K562 (cell line): ENCODE results near the gene SUPT3H. TPM values are rescaled to one million over a fixed set of nuclear protein-coding genes. Genes with fewer than 3 reads are reported as not detected.
A peak's percentile ranks its signal among the peaks of the same experiment; 100 is the strongest.

Experiments
- ARID1B ChIP-seq: fragments of 450-650 bp; IDR thresholded peaks from 2 replicates; pipeline ENCODE4 v1.6.1; 2016; ENCODE audit warnings: antibody characterized with exemption, mild to moderate bottlenecking, inconsistent platforms
- ATF7 ChIP-seq: fragments of 450-650 bp; IDR thresholded peaks from 2 replicates; pipeline ENCODE4 v1.7.1; 2014; ENCODE audit warnings: mild to moderate bottlenecking, moderate library complexity
- BRF1 ChIP-seq: IDR thresholded peaks from 3 replicates; pipeline ENCODE4 v1.6.1; 2011; ENCODE audit warnings: borderline replicate concordance, mild to moderate bottlenecking; ENCODE audit not compliant: insufficient read length; ENCODE audit errors: extremely low read depth
- CREB1 ChIP-seq, 2 experiments: sonication (generic) in 1 of 2; formaldehyde crosslinking in 1 of 2; IDR thresholded peaks; 2 replicates each; pipeline versions ENCODE4 v1.6.1 to v1.8.0; 2012 to 2022; ENCODE audit warnings: inconsistent platforms in 1 of 2, mild to moderate bottlenecking in 1 of 2, missing genetic modification reagents in 1 of 2, moderate library complexity in 1 of 2
- FOXA3 ChIP-seq, 2 experiments: fragments of 450-650 bp in 1 of 2; sonication (generic) in 1 of 2; formaldehyde crosslinking; IDR thresholded peaks in 1 of 2; conservative IDR thresholded peaks in 1 of 2; 2 replicates each; pipeline versions ENCODE4 v1.4.0 to v1.8.0; 2020 to 2022; ENCODE audit warnings: mild to moderate bottlenecking in 2 of 2, missing genetic modification reagents in 1 of 2
- GABPB2 ChIP-seq: fragments of 250-450 bp; sonication (Bioruptor Pico); conservative IDR thresholded peaks from 2 replicates; pipeline ENCODE4 v1.5.1; 2021; ENCODE audit warnings: mild to moderate bottlenecking
- KLF6 ChIP-seq: fragments of 250-450 bp; sonication (Bioruptor Pico); IDR thresholded peaks from 2 replicates; pipeline ENCODE4 v1.4.0; 2020; ENCODE audit warnings: mild to moderate bottlenecking, moderate library complexity, borderline replicate concordance
- RBFOX2 ChIP-seq: fragments of 200-400 bp; formaldehyde crosslinking; IDR thresholded peaks from 2 replicates; pipeline ENCODE4 v1.6.1; 2017; ENCODE audit warnings: low read depth, mild to moderate bottlenecking, low read length, moderate library complexity
- RFX1 ChIP-seq: fragments of 450-650 bp; IDR thresholded peaks from 2 replicates; pipeline ENCODE4 v1.6.1; 2016; ENCODE audit warnings: mild to moderate bottlenecking, moderate library complexity
- SMARCC2 ChIP-seq: fragments of 450-650 bp; IDR thresholded peaks from 2 replicates; pipeline ENCODE4 v1.6.1; 2017; ENCODE audit warnings: antibody characterized with exemption, moderate library complexity, mild to moderate bottlenecking, low read depth
- SNIP1 ChIP-seq: fragments of 450-650 bp; IDR thresholded peaks from 2 replicates; pipeline ENCODE4 v1.7.1; 2017; ENCODE audit warnings: low read depth, mild to moderate bottlenecking
- SOX6 ChIP-seq: fragments of 450-650 bp; IDR thresholded peaks from 2 replicates; pipeline ENCODE4 v1.6.1; 2014; ENCODE audit warnings: mild to moderate bottlenecking
- SRSF3 ChIP-seq: fragments of 200-400 bp; formaldehyde crosslinking; IDR thresholded peaks from 2 replicates; pipeline ENCODE4 v1.6.1; 2016; ENCODE audit warnings: mild to moderate bottlenecking, low read length, moderate library complexity; ENCODE audit not compliant: insufficient read depth
- U2AF2 ChIP-seq: fragments of 200-400 bp; formaldehyde crosslinking; optimal IDR thresholded peaks from 2 replicates; pipeline ENCODE3; 2017; ENCODE audit warnings: low read depth, mild to moderate bottlenecking, low read length
- polyA plus RNA-seq, 8 experiments: library from polyadenylated mRNA; depleted of rRNA in 4 of 8; stranded (reverse) in 5 of 8; unstranded in 3 of 8; fragments of >200 nt; fragmentation: Nextera tagmentation in 2 of 8; fragmentation: Illumina TruSeq in 1 of 8; extraction: Ambion mirVana in 2 of 8; extraction: Trizol in 1 of 8; gene quantifications; 2 replicates each; pipeline versions ENCODE4 v1.2.1 to v1.2.3, GENCODE V29; 2011 to 2014; ENCODE audit warnings: inconsistent platforms in 1 of 8, missing spikeins in 1 of 8
- total RNA-seq, 7 experiments: library from RNA; depleted of rRNA in 6 of 7; stranded (reverse); fragments of >200 nt in 6 of 7; fragmentation: Illumina TruSeq in 2 of 7; extraction: Trizol in 2 of 7; gene quantifications; 2 replicates each; pipeline versions ENCODE4 v1.2.1 to v1.2.3, GENCODE V29; 2011 to 2021; ENCODE audit warnings: low replicate concordance in 1 of 7
- TF ChIP-seq, protein P1 (sequence below): fragments of 450-650 bp; IDR thresholded peaks from 2 replicates; pipeline ENCODE4 v1.6.1; 2016; ENCODE audit warnings: missing biosample characterization, missing genetic modification characterization
- TF ChIP-seq, protein P2 (sequence below): sonication (generic); formaldehyde crosslinking; IDR thresholded peaks from 2 replicates; pipeline ENCODE4 v1.5.0; 2020; ENCODE audit warnings: missing genetic modification reagents
- TF ChIP-seq, protein P3 (sequence below): fragments of 250-450 bp; sonication (Bioruptor Pico); IDR thresholded peaks from 2 replicates; pipeline ENCODE4 v1.9.0; 2021; ENCODE audit warnings: mild to moderate bottlenecking, inconsistent platforms
- TF ChIP-seq, protein P4 (sequence below): fragments of 250-450 bp; sonication (Bioruptor Pico); IDR thresholded peaks from 2 replicates; pipeline ENCODE4 v1.5.0; 2021

SUPT3H gene
- total and polyA plus RNA-seq, 9 of the 15 experiments (the other 6 are each of a cell fraction or from before 2014, with no cell fraction given): 7.2 to 16.3 (median 11.9) TPM

DNA sequence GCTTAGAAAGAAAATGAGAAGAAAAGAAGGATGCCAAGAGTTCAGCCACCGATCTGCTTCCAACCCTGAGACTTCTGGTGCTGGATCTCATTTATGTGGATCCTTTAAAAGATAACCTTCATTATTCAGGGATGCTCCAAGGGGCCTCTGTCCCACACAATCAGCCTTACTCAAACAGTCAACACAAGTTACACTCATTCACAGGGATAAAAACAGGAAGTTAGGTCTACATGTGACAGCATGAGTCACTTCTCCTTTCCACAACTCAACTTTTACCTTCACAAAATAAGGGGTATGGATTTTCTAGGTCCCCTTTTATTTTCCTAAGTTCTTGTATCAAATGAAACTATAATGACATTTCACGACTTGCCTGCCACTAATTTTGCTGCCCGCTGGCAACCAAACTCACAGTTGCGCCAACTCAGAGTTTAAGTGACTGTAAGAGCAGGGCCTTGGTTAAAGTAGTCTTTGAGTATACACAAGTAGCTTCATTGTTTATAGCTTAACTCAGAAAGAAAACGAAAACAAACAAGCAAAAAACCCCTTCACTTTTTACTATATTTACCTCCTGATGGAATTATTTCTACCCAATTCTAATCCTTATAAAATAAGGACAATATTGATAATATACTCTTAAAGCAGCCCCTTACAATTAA is 328.4 kb downstream of the SUPT3H start (continued):
- TF ChIP-seq SRSF3: no peak
- TF ChIP-seq, protein P1, sequence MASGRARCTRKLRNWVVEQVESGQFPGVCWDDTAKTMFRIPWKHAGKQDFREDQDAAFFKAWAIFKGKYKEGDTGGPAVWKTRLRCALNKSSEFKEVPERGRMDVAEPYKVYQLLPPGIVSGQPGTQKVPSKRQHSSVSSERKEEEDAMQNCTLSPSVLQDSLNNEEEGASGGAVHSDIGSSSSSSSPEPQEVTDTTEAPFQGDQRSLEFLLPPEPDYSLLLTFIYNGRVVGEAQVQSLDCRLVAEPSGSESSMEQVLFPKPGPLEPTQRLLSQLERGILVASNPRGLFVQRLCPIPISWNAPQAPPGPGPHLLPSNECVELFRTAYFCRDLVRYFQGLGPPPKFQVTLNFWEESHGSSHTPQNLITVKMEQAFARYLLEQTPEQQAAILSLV (tag): no peak
- TF ChIP-seq, protein P2, sequence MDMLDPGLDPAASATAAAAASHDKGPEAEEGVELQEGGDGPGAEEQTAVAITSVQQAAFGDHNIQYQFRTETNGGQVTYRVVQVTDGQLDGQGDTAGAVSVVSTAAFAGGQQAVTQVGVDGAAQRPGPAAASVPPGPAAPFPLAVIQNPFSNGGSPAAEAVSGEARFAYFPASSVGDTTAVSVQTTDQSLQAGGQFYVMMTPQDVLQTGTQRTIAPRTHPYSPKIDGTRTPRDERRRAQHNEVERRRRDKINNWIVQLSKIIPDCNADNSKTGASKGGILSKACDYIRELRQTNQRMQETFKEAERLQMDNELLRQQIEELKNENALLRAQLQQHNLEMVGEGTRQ (CRISPR knock-in tag): 0 out of 2 replicates have a peak, but pooled peaks have one; percentile 32
- TF ChIP-seq ATF7: no peak
- TF ChIP-seq RBFOX2: no peak
- peak; percentile 22; the same call in 1 of the 2 replicates for TF ChIP-seq SMARCC2
- no peak for TF ChIP-seq CREB1 (IDR thresholded peaks at IDR 0.05)
- no peak for TF ChIP-seq CREB1 (CRISPR knock-in tag; IDR thresholded peaks at IDR 0.05)
- TF ChIP-seq, protein P3, sequence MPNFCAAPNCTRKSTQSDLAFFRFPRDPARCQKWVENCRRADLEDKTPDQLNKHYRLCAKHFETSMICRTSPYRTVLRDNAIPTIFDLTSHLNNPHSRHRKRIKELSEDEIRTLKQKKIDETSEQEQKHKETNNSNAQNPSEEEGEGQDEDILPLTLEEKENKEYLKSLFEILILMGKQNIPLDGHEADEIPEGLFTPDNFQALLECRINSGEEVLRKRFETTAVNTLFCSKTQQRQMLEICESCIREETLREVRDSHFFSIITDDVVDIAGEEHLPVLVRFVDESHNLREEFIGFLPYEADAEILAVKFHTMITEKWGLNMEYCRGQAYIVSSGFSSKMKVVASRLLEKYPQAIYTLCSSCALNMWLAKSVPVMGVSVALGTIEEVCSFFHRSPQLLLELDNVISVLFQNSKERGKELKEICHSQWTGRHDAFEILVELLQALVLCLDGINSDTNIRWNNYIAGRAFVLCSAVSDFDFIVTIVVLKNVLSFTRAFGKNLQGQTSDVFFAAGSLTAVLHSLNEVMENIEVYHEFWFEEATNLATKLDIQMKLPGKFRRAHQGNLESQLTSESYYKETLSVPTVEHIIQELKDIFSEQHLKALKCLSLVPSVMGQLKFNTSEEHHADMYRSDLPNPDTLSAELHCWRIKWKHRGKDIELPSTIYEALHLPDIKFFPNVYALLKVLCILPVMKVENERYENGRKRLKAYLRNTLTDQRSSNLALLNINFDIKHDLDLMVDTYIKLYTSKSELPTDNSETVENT: no peak
- peak; percentile 8; the same call in 1 of the 2 replicates for TF ChIP-seq KLF6
- TF ChIP-seq SOX6: peak; percentile 55; the same call in 1 of the 2 replicates
- TF ChIP-seq ARID1B: peak; percentile 72
- TF ChIP-seq BRF1: no peak
- no peak for TF ChIP-seq GABPB2
- TF ChIP-seq, protein P4, sequence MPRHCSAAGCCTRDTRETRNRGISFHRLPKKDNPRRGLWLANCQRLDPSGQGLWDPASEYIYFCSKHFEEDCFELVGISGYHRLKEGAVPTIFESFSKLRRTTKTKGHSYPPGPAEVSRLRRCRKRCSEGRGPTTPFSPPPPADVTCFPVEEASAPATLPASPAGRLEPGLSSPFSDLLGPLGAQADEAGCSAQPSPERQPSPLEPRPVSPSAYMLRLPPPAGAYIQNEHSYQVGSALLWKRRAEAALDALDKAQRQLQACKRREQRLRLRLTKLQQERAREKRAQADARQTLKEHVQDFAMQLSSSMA (CRISPR knock-in tag): no peak
- no peak for TF ChIP-seq U2AF2
- TF ChIP-seq FOXA3 (CRISPR knock-in tag; conservative IDR thresholded peaks at IDR 0.05 in 1 of 2, IDR thresholded peaks at IDR 0.05 in 1 of 2): peak in 1 of 2 experiments; percentile 10; a peak in 1 of 4 replicates
- no peak for TF ChIP-seq RFX1
- no peak for TF ChIP-seq SNIP1
